NCI-H187 treated with DMSO at 0.1 percent for 48 hours (cell line): ENCODE results near the gene CRACR2B.

Experiments
- DNase-seq: peaks from one replicate; lab custom pipeline; 2025; lab: John Stamatoyannopoulos, UW

The CRACR2B gene

DNA sequence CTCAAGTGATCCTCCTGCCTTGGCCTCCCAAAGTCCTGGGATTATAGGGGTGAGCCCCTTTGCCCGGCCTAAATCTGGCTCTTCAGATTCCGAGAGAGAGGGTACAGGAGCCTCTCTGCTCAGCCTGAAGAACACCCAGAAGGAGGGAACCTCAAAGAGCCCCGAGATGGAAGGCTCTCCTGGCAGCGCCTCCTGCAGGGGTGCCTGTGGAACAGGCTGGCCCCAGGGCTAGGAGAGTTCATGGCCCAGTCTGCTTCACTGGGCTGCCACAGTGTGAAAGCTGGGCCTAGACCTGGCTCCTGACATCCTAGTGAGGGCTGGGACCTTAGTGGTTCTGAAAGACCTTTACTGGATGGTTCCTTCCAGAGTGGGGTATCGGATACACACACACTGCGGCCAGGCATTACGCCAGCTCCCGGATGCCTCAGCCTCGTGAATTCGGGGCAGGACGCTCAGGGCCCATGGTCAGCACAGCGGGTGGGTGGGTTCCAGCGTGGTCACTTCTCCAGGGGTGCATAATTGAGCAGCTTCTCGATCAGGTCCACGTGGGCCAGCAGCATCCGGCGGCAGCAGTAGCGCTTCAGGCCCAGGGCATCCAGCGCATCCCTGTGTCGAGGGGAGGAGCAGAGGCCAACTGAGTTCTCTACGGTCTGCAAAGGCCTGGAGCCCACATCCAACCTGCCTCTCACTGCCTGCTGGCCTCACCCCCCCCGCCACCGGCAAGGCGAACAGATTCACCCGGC, 12.3 kb downstream of the CRACR2B start:
- no peak for DNase-seq

DNA sequence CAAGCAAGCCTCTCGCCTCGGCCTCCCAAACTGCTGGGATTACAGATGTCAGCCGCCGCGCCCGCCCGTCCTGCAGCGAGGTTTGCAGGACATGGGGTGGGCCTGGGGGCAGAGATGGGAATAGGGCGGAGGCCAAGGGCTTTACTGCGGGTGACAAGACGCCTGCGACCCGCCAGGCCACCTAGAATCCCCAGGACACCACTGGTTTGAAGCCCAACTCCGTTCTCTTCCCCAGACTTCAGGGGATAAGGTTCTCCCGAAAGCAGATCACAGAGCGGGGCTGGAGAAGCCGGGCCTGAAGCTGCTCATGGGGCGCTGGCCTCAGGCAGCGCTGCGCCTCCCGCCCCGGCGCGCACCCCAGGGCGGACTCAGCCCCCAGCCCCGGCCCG, 14.3 kb downstream of the CRACR2B start:
- DNase-seq: no peak

- peak; percentile 35 for DNase-seq
Measured at GRCh38 chr11:842370-843002, 14.8 kb downstream of the CRACR2B start, which contains the start of the genes POLR2L and TSPAN4. Gene POLR2L, minus strand, starts transcription at chr11:842529. Its CDS starts 21 bp downstream, at chr11:842508. Gene TSPAN4, plus strand, starts transcription at chr11:842852. Its CDS starts 7,453 bp downstream, at chr11:850305.

GRCh38 chr11:843086-843734, 15.5 kb downstream of the CRACR2B start:
- DNase-seq: no peak

DNA sequence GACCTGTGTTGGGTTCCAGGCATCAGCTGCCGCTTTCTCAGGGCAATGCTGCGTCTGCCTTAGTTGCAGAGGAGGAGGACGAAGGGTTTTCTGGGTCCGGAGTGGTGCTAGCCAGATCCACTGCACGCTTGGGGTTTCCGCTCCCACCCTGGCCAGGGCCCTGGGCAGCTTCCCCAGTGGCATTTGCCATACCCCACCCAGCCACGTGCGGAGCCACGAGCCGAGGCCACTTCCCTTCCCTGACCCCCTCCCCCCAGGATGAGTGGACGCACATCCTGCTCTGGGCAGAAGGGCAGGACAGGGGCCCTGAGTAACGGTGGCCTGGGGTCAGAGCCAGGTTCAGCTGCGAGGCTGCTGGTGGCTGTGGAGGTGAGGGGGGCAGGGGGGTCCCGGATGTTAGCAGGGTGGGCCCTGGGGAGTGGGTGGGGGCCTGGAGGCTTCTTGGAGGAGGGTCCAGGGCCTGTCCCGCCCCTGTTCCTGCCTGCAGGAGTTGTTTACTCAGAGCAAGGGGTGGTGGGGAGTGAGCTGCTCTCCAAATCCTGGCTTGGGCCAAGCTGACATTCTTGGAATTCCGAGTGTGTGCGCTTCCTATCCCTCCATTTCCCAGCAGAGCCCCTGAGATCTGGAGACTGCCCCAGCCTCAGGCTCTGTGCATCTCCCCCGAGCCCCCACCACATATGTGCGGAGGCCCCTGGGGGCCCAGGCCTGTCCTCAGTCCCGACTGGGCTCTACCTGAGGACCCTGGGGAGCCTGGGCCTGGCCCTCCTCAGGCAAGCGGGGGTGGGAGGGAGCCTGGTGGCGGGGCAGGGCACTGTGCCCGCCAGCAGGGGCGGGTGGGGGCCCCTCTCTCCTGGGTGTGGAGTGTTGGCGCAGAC, 16.3 kb downstream of the CRACR2B start:
- no peak for DNase-seq

DNA sequence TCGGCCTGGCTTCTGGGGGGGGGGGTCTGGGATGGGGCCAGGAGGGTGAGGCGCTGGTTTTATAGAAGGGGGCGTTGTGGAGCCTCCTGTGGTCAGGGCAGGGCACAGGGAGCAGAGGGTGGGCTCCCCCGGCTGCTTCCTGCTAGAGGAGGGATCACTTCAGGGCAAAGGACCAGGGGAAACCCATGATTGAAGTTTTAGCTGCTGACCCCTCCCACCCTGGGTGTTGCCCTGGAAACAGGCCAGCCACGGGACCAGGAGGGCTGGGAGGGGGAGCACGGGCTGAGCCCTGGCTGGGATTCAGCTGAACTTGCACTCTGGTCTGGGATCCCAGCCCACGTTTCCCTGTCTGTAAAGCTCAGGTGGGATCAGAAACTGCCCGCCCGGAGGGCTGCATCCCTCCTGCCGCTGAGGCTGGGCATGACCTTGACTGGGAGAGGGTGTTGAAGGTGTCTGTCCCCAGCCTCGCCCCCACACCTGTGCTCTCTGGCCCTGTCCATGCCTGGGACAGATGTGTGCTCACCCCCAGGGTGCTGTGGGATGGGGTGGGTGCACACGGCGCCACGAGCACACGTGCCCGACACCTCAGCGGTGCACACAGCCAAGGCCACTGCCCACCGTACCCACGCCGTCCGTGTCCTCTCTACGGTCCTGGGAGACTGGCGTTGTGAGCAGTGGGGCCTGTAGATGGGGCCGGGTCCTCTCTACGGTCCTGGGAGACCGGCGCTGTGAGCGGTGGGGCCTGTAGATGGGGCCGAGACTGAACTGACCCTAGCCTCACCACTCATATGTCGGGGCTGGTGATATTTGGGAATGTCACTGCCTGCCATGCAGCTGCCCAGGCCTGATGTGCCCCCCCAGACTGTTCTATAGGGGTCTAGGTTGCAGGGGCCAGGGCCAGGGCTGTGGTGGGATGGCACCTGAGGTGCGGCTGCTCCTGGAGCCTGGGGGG, 17.2 kb downstream of the CRACR2B start:
- DNase-seq: no peak

GRCh38 chr11:845872-846495, 18.3 kb downstream of the CRACR2B start:
- DNase-seq: no peak

DNA sequence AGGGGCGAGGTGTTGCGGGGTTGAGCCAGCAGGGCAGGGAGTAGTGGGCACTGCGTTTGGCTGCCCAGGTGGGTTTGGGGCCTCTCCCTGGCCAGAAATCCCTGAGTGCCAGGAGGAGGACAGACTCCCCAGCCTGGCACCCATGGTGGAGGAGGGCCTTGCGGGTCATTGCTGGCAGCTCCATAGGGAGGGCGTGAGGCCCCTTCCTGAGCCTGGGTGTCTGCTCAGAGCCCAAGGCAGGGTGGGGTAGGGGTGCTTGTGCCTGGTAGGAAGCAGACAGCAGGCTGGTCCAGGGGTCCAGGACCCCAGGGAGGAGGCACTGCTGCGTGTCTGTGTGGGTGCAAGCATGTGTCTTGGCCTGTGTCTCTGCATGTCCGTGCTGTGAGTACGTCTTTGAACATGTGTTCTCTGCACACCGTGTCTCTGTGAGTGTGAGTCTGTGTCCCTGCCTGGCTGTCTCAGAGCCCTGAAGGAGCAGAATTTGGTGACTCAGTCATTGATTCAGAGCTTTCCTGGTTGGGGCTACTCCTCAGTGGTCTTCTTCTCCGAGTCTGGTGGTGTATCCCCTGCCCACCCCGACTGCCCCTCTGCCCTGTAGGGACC, 18.9 kb downstream of the CRACR2B start:
- no peak for DNase-seq

- no peak for DNase-seq
Measured at GRCh38 chr11:847876-848275, 20.2 kb downstream of the CRACR2B start.

DNA sequence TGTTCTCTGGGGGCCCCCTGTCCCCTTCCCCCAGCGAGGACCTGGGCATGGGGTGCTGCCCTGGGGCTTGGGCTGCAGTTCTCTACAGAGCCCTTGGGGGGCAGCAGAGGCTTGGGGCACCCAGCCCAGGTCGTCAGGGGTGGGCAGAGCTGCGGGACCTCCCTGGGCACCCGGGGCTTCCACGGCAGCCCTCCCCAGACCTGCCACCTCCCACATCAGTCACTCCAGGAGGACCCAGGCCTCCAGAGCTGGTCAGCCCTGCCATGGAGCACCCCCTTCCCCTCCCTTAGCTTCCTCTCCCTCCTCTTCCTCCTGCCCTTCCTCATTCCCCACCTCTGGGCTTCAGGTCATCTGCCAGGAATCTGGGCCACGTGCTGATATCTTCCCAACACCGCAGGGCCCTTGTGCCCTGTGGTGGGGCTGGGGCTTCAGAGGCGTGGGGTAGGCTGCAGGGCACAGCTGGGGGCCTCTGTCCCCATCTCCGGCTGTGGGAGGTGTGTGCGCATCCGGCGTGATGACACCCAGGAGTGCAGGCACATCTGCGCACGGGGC, 20.7 kb downstream of the CRACR2B start:
- DNase-seq: no peak

DNA sequence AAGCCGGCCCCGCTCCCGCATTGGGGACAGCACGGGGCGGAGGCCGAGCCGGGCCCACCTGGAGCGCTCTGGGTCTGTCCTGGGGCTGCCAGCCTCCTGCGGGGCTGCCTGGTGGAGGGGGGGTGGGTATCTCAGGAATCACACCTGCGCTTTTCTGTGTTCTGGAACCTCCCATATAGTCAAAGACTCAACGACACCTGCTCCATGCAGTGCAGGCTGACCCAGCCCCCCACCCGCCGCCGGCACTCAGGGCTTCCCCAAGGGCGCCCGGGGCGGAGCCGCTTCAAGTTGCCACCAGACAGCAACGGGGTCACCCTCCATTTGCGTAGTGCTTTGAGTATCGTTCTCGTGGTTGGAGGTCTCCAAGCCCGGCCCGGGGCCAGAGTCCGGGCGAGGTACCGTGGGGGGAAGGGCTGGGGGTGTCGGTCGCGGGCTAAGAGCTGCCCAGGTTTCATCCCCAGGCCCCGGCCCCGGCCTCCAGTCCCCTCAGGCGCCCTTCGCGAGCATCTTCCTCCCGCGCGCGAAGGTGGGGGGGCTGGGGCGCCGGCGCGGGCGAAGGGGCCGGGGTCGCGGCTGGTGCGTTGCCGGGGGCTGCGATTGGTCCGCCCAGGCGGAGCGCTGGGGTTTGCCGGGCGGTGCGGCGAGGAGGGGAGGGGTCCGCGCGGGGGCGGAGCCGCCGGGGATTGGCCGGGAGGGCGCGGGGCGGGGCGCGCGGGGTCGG, 21.5 kb downstream of the CRACR2B start:
- no peak for DNase-seq

GRCh38 chr11:849951-850774, 22.4 kb downstream of the CRACR2B start:
- DNase-seq: no peak

DNA sequence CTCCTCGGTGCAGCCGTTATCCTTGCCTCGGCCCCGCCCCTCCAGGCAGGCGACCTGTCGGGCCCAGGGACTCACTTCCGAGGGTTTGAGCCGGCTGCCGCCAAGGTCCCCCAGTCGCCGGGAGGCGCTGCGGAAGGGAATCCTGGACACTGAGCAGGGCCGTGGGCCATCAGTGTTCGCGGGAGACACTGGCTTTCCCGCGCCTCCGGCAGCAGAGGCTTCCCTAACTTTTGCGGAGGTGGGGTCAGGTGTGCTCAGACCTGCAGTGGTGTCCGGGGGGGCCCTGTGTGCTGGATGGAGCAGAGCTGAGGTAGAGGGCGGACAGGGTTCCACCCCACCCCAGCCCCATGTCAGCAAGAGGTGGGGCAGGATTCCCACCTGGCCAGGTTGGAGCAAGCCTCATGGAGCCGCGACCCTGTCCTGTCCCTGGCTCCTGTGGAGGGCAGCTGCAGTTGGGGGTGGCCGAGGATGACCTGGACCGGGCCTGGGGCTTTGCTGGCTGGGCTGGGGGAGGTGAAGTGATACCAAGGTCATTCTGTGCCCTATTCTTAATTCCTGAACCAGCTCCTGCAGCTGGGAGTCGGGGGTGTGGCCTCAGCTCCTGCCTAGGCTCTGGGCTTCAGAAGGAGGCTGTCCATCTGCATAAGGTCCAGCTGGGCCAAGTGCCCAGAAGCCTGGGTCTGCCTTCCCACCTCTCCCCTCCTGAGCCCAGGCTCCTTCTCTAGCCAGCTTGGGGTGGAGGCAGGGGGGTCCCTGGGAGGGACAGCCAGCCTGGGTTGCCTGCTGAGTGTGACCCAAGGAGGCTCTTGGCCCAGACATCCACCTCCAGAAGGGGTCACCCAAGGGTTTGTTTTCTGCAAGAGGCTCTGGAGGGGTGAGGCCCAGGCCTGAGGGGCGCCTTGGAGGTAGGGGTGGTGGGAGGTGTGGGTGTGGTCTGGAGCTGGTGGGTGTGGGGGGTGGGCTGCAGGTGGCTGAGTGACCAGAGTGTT, 23.4 kb downstream of the CRACR2B start:
- DNase-seq: no peak

DNA sequence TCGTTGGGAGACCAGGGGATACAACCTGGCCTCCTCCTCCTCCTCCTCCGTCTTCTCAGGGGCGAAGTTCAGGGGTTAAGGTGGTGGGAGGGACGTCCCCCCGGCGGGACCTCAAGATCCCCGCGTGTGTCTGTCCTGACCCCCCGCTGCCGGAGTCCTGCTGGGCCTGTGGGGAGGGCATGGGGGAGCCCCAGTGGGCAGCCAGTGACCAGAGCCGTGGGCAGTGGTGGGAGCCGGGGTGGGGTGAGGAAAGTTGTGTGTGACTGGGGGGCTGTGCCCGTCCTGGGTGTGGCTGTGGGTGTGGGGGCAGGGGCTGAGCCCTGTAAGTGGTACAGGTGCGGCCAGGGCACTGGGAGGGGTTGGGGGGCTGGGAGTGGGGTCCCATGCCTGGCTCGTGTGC, 25.0 kb downstream of the CRACR2B start:
- DNase-seq: no peak

DNA sequence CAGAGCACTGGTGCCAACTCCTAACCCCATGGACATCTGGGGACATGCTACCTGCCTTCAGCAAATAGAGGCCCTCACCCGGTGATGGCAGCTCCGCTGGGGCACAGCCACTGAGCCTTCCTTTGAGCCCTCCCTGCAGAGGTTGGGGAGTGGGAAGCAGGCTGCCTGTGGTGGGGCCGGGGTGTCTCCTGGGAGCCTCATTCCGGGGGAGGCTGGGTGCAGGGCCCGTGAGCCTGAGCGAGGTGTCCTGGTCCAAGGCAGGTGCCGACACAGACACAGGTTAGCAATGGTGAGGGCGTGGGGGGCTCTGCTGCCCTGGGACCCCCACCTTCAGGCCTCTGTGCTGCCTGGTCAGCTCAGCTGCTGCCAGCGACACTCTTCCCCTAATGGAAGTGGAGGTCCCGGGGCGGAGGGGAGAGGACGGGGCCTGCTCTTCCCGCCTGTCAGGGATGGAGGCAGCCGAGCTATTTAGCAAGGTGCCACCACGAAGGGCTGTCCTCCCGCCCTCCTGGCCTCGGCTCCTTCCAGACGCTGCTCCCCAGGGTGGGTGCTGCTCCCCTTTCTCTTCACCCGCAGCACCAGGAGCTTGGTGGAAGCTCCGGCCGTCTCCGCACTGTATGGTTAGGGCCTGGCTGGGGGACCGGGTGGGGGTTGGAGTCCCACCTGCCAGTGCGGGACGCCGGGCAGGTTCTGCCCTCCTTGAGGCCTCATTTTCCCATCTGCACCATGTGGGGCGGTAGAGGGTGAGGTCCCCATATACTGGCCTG, 26.1 kb downstream of the CRACR2B start:
- no peak for DNase-seq
